Mucosa of descending colon (tissue), 3 donors: Measurements from ENCODE around the gene KCTD20. TPM values are rescaled to one million over a fixed set of nuclear protein-coding genes. Genes with fewer than 3 reads are reported as not detected.
A peak's percentile ranks its signal among the peaks of the same experiment; 100 is the strongest.

Experiments used
- ATAC-seq: fragments of 200-7000 bp; cut with Tn5 transposase; one replicate; pipeline ENCODE4 v1.9.1; 2020; ENCODE audit warnings: mild to moderate bottlenecking, moderate library complexity
- DNase-seq, 3 donors: peaks; one replicate each; pipeline ENCODE4 v3.0.0-alpha.2; 2020
- H3K36me3 ChIP-seq: fragments of 200-600 bp; one replicate; pipeline ENCODE4 v1.8.0; 2021; ENCODE audit warnings: low read depth, mild to moderate bottlenecking
- H3K4me1 ChIP-seq: fragments of 200-600 bp; one replicate; pipeline ENCODE4 v1.8.0; 2021; ENCODE audit warnings: low read depth, mild to moderate bottlenecking
- H3K4me3 ChIP-seq: fragments of 200-600 bp; one replicate; pipeline ENCODE4 v1.8.0; 2021; ENCODE audit warnings: mild to moderate bottlenecking
- H3K9me3 ChIP-seq: fragments of 200-600 bp; one replicate; pipeline ENCODE4 v1.8.0; 2021; ENCODE audit warnings: mild to moderate bottlenecking
- intact Hi-C, 2 donors: fragments of 100-400 bp; cut with DNase I in 1 of 2; cut with micrococcal nuclease in 1 of 2; formaldehyde crosslinking; loops; one replicate each; pipeline versions ENCODE4 v1.11.0 to v1.11.1; 2022; cut with DNase I, micrococcal nuclease
- total RNA-seq, 3 donors: library from RNA; stranded (reverse); fragmentation: NEBNext Ultra II Directional in 2 of 3; extraction: Animal tissue kit (Norgen Biotek cat#: 25700) in 2 of 3; gene quantifications; one replicate each; pipeline versions ENCODE4 v1.2.1 to v1.2.4, GENCODE V29; 2021 to 2023
- TF ChIP-seq, protein P1 (sequence below): fragments of 200-600 bp; IDR thresholded peaks from one replicate; pipeline ENCODE4 v1.8.0; 2022; ENCODE audit warnings: antibody characterized with exemption, mild to moderate bottlenecking
- donor health status: DM: no; HTN: no; CAD: no; lungs with moderate emphysema.
- donor health status: DM: no; HTN: no; CAD: no.
- donor health status: DM: no; HTN: yes; CAD: no.

Gene KCTD20
- total RNA-seq, 3 donors from 2014 or later, result 24.4 to 40.5 (median 28.0) TPM

DNA sequence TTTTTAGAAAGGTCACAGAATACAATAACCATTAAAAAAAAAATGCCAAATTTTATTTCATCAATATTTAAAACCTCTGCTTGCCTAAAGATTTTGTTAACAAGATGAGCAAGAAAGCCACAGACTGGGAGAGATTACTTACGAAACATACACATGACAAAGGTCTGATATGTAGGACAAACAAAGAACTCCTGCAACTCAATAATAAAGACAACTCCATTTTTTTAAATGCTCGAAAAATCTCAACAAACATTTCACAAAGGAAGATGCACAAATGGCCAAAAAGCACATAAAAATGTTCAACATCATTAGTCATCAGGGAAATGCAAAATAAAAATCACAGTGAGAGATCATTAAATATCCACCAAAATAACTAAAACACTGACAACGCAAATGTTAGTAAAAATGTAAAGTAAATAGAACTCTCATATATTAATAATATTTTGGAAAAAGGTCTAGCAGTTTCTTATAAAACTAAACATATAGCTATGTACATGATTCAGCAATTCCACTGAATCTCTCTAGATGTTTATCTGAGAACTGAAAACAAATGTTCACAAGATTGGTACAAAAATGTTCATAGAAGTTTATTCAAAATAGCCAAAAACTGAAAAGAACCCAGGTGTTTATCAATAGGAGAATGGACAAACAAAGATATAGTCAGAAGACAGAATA, 94.2 kb downstream of the KCTD20 start:
- ATAC-seq (no peak), DNase-seq (no peak)
- no peaks in the 10 kb centered on the region for H3K36me3 ChIP-seq
- H3K4me3 ChIP-seq, result no peak overlapping the region
- no peaks in the 10 kb centered on the region for H3K4me1 ChIP-seq
- no peaks in the 10 kb centered on the region for H3K9me3 ChIP-seq
- intact Hi-C loops, result no loop called here
- TF ChIP-seq, protein P1, sequence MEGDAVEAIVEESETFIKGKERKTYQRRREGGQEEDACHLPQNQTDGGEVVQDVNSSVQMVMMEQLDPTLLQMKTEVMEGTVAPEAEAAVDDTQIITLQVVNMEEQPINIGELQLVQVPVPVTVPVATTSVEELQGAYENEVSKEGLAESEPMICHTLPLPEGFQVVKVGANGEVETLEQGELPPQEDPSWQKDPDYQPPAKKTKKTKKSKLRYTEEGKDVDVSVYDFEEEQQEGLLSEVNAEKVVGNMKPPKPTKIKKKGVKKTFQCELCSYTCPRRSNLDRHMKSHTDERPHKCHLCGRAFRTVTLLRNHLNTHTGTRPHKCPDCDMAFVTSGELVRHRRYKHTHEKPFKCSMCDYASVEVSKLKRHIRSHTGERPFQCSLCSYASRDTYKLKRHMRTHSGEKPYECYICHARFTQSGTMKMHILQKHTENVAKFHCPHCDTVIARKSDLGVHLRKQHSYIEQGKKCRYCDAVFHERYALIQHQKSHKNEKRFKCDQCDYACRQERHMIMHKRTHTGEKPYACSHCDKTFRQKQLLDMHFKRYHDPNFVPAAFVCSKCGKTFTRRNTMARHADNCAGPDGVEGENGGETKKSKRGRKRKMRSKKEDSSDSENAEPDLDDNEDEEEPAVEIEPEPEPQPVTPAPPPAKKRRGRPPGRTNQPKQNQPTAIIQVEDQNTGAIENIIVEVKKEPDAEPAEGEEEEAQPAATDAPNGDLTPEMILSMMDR, result no peak

GRCh38 chr6:36539814-36540568, 97.2 kb downstream of the KCTD20 start:
- TF ChIP-seq, protein P1, result no peak
- Histone ChIP-seq H3K9me3 (no peaks in the 10 kb centered on the region), H3K4me1 (peaks cover 16% of the 10 kb centered on the region), H3K36me3 (no peaks in the 10 kb centered on the region), H3K4me3 (no peak overlapping the region)
- DNase-seq (no peak), ATAC-seq (peak; percentile 30)
- intact Hi-C loops, result loop anchor here in 1 of 2 donors (10.0 kb wide), 1 partner anchor 55 kb away; the partner anchor contains the start of gene SRSF3

Other genes starting within 250 kb of the KCTD20 start
- 10 to 100 TPM; 74.8 to 84.6 (median 75.9) TPM for gene BRPF3, start 246.3 kb upstream of the KCTD20 start, total RNA-seq
- gene PNPLA1, start 172.9 kb upstream of the KCTD20 start, total RNA-seq, result under 1 TPM; 0.19 to 0.38 (median 0.27) TPM
- gene BNIP5, start 106.1 kb upstream of the KCTD20 start, total RNA-seq, result 10 to 100 TPM in 2 of 3 donors, 1 to 10 TPM in 1; 8.1 to 17.4 (median 12.6) TPM
- gene ETV7, start 55.3 kb upstream of the KCTD20 start, total RNA-seq, result 1 to 10 TPM; 2.6 to 5.7 (median 2.8) TPM
- not detected for gene PXT1, start 146 bp upstream of the KCTD20 start, total RNA-seq
- gene STK38, start 104.5 kb downstream of the KCTD20 start, total RNA-seq, result 10 to 100 TPM; 67.3 to 80.7 (median 69.9) TPM
- 100 to 1,000 TPM; 176 to 243 (median 229) TPM for gene SRSF3, start 151.4 kb downstream of the KCTD20 start, total RNA-seq
- 100 to 1,000 TPM; 181 to 381 (median 255) TPM for gene CDKN1A, start 235.7 kb downstream of the KCTD20 start, total RNA-seq